Smooth muscle cell of the brain vasculature (primary cell): ENCODE measurements around the gene TMEM51.
"Not testable (repeated sequence)": the region's sequence is repeated elsewhere in the genome, so short reads cannot be mapped to it uniquely, and the experiment has no call there.

ENCODE experiments used
- DNase-seq: peaks from one replicate; pipeline ENCODE4 v3.0.0-alpha.2; 2012; ENCODE audit warnings: low read depth, low spot score

The TMEM51 gene

GRCh38 chr1:15128077-15128476 is 25.5 kb upstream of the TMEM51 start:
- DNase-seq = no peak

GRCh38 chr1:15128520-15129313 is 24.8 kb upstream of the TMEM51 start:
- DNase-seq = peak; percentile 40

- no peak for DNase-seq
Observed at GRCh38 chr1:15129944-15130343, 23.6 kb upstream of the TMEM51 start.

DNA sequence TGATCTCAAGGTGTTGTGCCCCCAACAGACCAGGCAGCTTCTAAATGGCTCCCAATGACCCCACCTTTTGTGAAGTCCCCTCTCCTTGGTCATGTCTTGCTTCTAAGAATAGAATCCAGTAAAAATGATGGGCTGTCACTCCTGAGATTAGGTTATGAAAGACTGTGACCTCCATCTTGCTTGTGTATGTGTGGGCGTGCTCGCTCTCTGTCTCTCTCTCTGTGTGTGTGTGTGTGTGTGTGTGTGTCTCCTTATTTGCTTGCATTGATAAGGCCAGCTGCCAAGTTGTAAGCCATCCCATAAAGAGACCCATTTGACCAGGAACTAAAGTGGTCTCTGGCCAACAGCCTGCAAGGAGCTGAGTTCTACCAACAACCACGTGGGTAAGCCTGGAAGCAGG is 22.9 kb upstream of the TMEM51 start:
- DNase-seq = no peak

- no peak for DNase-seq
Observed at GRCh38 chr1:15132965-15133364, 20.6 kb upstream of the TMEM51 start.

- DNase-seq = no peak
Observed at GRCh38 chr1:15134285-15134684, 19.3 kb upstream of the TMEM51 start.

DNA sequence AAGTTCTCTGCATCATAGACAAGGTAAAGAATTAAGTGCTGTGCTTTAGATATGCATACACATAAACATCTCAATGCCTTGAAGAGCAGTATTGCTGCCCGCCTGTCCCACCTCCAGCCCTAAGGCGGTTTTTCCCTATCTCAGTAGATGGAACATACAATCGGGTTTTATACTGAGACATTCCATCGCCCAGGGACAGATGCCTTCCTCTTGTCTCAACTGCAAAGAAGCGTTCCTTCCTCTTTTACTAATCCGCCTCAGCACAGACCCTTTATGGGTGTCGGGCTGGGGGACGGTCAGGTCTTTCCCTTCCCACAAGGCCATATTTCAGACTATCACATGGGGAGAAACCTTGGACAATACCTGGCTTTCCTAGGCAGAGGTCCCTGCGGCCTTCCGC is 17.9 kb upstream of the TMEM51 start:
- not testable (repeated sequence) for DNase-seq

- no peak for DNase-seq
Observed at GRCh38 chr1:15137809-15138208, 15.7 kb upstream of the TMEM51 start.

GRCh38 chr1:15139654-15140350 is 13.7 kb upstream of the TMEM51 start:
- DNase-seq = no peak

- no peak for DNase-seq
Observed at GRCh38 chr1:15141935-15142539, 11.5 kb upstream of the TMEM51 start.

GRCh38 chr1:15145327-15145726 is 8.2 kb upstream of the TMEM51 start:
- DNase-seq = no peak

DNA sequence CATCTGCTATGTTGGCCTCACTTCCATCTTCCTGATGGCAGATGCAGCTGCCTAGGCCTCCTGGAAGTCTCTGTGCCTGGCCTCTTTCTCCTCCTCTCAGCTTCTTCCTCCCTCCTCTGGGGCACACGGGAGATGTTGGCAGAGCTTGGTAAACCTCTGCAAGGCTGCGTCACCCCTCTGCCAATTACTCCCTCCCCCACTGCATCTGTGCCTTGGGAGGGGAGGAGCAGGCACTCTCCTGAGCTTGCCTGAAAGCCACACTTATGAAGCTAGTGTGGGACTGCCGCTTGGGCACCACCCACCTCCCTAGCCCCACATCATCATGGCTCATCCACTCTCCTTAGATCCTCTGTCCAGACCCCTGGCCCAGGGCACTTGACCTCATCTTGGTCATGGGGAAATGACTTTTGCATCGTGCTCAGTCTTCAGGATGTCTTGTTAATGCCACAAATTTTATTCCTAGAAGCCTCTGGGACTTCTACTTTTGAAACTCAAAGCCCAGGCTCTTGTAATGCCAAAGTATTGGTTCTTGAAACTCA is 7.3 kb upstream of the TMEM51 start:
- DNase-seq = no peak

DNA sequence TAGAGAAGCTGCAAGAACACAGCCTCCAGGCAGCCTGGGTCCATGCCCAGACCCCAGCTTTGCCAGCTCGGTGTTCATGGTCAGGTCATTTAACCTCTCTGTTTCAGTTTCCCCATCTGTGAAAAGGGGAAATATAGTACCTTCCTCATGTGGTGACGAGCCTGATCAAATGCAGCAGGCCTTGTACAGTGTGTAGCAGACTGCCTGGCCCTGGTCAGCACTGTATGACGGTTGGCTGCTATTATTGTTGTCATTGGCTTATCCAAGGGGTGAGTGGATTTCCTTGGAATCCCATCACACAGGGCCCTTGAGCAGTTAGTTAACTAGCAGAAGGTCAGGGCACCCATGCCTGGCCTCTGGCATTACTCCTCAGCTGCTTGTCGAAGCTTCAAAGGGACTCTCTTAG is 6.6 kb upstream of the TMEM51 start:
- DNase-seq = no peak

DNA sequence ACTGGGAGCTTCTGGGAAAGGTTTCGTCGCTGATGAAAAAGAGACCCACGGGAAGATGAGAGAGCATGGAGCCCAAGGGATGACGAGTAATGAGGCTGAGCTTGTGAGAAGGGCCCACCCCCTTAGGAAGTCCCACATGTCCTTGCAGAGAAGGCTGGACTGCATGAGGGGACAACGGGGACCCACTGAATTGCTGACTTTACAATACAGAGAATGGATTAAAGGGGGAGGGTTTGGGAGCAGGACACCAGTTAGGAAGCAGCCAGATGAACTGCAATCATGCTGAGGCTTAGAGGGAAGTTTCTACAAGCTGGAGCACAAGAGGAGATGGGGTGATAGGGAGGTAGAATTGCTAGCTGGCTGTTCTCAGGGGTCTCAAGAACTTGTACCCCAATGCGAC is 5.5 kb upstream of the TMEM51 start:
- DNase-seq = no peak

DNA sequence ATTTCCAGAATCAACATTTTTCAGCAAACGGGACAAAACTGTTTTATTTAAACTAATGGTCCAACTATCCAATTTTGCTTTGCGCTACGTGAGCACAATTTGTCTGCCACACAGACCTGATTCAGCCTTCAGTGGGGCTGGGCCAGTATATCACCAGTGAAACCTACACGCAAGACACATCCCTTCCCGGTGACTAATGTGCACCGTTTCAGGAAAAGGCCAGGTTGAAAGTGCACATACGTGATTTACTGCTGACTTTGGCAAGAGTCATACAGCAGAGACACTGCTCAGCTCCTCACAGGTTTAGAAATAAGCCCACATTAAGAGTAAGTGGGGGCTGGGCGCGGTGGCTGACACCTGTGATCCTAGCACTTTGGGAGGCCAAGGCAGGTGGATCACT is 5.1 kb upstream of the TMEM51 start:
- no peak for DNase-seq

DNA sequence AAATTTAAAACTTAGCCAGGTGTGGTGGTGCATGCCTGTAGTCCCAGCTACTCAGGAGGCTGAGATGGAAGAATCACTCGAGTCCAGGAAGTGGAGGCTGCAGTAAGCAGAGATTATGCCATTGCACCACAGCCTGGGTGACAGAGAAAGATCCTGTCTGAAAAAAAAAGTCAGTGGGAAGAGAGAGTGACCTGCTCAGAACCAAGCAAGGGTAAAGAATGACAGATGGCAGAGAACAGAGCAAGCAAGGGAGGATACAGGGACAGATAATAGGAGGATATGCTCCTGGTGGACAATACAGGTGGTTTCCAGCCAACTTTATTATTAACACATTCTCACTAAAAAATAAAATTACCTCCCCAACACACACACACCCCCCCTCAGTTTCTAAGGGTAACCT is 4.6 kb upstream of the TMEM51 start:
- DNase-seq = no peak

GRCh38 chr1:15150376-15150775 is 3.2 kb upstream of the TMEM51 start:
- no peak for DNase-seq

DNA sequence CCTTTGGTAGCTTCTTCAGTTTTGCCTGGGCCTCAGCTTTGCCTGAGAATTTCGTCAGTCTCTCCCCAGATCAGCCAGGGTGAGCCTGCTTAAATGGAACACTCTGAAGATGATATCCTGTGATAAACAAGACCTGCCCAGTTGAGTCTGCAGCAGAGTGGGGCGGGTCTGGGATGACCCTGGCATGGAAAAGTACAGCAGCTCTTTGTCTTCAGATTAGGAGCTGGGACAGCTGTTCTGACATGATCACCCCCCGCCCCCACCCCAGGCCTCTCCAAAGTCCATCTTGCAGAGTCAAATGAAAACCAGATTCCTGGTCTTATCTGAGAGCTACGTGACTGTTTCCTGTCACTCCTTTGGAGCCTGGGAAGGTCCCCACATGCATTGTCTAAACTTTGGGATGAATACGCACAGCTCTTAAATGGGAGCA is 2.2 kb upstream of the TMEM51 start:
- DNase-seq = no peak

GRCh38 chr1:15151871-15152270 is 1.7 kb upstream of the TMEM51 start:
- no peak for DNase-seq

GRCh38 chr1:15152318-15153183 is 996 bp upstream of the TMEM51 start:
- peak; percentile 60 for DNase-seq

- no peak for DNase-seq
Observed at GRCh38 chr1:15153842-15154479, 414 bp downstream of the TMEM51 start.
